ENCODE data around the gene BHLHE23.

The BHLHE23 gene

DNA sequence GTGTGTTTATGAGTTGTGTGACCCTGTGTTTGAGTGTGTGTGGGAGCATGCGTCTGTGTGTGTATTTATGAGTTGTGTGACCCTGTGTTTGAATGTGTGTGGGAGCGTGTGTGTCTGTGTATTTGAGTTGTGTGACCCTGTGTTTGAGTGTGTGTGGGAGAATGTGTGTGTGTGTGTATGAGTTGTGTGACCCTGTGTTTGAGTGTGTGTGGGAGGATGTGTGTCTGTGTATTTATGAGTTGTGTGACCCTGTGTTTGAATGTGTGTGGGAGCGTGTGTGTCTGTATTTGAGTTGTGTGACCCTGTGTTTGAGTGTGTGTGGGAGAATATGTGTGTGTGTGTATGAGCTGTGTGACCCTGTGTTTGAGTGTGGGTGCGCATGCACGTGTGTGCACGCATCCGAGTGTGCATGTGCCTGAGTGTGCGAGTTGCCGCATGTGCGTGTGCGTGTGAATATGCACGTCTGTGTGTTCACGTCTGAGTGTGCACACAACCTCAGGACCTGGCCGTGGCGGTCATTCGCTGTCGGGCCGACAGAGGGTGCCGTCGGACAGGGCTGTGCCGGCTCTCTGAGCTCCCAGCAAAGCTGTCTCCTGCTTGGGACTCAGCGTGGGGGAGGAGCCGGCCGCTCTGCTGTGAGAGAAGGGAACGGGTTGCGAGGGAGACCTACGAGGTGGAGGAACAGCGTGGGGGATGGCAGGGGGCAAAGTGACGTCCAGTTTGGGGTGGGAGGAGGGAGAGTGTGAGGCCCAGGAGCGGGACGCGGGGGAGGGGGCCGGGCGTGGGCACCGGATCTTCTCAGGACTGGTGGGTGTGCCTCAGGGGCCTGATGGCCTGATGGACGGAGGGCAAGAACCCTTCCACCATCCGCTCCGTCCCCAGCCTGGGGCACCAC, 34.6 kb downstream of the BHLHE23 start:
- DNase-seq (ENCODE audit: low spot score) = peak; percentile 67

DNA sequence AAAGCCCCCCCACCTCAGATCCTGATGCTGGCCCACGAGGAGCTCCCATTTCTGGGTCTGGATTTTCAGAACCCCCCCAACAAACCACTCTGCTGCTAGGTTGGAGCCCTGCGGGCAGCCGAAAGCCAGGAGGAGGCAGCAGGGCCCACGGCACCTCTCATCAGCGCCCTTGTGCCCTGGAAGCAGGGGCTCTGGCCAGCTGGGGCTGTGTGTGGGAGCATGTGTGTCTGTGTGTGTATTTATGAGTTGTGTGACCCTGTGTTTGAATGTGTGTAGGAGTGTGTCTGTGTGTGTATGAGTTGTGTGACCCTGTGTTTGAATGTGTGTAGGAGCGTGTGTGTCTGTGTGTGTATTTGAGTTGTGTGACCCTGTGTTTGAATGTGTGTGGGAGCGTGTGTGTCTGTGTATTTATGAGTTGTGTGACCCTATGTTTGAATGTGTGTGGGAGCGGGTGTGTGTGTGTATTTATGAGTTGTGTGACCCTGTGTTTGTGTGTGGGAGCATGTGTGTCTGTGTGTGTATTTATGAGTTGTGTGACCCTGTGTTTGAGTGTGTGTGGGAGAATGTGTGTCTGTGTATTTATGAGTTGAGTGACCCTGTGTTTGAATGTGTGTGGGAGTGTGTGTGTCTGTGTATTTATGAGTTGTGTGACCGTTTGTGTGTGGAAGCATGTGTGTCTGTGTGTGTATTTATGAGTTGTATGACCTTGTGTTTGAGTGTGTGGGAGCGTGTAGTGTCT, 35.4 kb downstream of the BHLHE23 start:
- DNase-seq (ENCODE audit: low spot score) = no peak

DNA sequence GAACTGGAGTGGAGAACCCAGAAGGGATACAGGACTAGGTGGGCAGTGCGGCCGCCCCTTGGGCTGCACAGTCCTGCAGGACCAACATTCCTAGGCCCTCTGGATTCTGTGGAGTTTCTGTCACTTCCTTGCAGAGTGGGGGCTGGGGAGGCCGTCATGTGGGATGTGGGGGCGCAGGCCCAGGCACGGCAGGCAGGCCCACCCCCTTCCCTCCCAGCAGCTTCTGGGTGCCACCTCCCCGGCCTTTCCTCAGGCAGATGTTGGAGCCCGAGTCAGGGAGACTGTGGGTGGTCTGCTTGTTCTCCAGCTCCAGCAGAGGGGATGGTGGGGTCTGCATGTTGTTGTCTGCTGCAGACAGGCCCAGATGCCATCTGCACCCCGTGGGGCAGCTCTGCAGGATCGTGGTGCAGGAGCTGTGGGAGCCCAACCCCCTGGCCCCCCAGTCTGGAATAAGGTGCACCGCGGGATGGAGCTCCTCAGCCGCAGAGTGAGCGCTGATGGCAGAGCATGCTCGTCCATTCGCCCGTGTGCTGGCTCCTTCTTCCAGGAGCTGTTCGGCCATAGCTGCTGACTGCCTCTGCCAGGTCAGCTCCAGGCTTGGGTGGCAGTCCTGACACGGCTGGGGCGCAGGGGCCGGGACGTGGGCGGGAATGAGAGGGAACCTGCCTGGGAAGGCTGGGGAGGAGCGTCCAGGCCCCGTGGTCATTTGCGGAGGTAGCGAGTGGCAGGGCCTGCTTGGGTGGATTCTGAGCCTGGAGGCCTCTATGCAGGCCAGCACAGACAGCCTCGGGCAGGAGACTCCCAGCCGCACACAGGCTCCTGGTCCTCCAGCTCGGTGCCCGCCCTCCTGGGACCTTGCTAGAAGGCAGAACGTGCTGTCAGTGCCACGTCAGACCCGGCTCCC, 36.2 kb downstream of the BHLHE23 start:
- no peak for DNase-seq (ENCODE audit: low spot score)

DNA sequence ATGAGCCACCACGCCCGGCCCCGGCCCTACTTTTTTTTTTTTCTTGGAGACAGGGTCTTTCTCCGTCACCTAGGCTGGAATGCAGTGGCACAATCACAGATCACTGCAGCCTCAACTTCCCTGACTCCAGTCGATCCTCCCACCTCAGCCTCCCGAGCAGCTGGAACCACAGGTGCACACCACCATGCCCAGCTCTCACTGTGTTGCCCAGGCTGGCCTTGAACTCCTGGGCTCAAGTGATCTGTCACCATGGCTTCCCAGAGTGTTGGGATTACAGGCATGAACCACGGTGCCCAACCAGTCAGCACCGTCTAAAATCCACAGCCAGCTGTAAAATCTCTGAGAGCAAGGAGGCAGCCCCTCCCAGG, 36.8 kb downstream of the BHLHE23 start:
- DNase-seq (ENCODE audit: low spot score) = no peak

DNA sequence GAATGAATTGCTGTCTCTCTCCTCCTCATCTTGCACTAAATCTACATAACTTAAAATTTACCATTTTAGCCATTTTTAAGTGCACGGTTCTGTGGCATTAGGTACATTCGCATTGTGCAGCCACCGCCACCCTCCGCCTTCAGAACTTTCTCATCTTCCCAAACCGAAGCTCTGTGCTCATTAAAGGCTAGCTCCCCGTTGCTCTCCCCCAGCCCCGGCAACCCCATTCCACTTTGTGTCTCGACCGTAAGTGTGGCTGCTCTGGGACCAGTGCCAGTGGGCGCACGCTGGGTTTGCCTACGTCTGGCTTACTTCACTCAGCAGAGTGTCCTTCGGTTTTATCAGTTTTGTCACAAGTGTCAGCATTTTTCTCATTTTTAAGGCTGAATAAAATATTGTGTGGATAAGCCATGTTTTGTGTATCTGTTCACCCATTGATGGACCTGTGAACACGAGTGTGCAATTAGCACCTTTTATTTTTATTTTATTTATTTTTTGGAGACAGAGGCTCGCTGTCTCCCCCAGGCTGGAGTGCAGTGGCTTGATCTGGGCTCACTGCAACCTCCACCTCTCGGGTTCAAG, 37.5 kb downstream of the BHLHE23 start:
- DNase-seq (ENCODE audit: low spot score) = no peak

DNA sequence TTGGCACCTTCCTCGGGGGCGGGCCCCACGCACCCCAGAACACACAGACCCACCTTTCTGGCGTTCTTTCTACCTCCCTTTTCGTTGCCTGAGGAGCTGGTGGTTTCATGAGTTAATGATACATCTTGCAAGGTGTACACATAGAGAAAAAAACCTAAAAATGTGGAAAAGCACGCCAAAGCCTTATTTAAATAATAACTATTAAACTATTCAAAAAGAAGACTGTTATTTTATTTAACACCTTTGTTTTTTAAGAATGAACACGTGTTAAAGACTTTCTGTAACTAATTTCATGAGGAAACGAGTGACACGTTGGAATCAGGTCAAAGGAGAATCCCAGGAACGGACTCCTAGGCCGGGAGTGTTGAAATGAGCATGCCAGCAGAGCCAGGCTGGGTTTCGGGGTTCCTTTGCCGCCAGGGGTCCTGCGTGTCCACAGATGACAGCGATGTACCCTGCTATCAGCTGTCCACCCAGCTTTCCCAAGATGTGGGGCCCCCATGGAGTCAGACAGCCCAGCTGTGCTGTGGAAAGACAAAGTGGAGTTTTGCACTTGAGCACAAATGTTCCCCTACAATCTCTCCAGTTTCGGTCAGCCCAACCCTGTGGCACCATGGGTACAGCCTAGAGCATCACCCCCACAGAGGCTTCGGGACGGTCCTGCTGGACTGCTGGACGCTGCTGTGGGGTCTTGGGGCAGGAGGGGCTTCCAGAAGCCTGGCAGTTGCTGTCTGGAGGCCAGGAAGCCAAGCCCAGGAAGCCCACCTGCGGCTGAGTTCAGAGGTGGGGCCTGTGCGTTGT, 38.2 kb downstream of the BHLHE23 start:
- no peak for DNase-seq (ENCODE audit: low spot score)

DNA sequence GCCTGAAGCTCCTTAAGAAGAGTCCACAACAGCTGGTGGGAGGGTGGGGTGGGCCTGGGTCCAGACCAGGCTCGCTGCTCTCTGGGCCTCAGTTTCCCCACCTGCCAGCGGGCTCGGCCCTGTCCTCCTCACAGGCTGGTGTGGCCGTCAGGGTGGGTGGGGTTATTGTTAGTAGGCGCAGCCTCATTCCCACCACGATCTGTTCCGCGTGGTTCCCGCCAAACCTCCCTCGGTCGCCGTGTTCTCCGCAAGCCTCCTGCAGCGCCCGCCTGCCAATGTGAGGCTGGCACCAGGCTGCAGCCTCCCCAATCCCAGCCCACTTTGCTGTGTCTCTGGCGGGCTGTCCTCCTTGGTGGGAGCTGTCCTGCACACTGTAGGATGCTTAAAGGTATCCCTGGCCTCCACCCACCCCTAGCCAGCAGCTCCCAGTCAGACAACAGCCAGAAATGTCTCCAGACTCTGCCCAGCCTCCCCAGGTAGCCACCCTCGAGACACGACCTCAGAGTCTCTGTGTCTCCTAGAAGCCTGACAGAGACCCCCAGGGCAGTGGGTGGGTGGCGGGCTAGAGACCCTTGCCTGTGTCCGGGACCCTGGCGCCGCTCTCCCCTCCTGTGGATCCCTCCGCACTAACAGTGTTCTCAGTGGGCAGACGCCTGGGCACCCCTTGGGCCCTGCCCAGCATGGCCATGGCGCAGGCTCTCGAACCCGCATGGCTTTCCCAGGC, 39.0 kb downstream of the BHLHE23 start:
- DNase-seq (ENCODE audit: low spot score) = no peak

DNA sequence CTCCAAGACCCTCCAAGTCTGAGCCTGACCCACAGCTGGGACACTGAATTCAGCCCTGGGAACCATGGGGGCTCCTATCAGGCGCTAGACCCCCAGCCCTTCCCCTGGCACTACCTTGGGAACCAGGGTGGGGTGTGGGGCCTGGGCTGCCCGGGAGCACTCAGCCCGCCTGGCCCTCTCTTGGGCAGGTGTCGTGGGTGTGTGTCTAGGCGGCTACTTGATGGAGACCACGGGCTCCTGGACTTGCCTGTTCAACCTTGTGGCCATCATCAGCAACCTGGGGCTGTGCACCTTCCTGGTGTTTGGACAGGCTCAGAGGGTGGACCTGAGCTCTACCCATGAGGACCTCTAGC, 39.6 kb downstream of the BHLHE23 start:
- no peak for DNase-seq (ENCODE audit: low spot score)

DNA sequence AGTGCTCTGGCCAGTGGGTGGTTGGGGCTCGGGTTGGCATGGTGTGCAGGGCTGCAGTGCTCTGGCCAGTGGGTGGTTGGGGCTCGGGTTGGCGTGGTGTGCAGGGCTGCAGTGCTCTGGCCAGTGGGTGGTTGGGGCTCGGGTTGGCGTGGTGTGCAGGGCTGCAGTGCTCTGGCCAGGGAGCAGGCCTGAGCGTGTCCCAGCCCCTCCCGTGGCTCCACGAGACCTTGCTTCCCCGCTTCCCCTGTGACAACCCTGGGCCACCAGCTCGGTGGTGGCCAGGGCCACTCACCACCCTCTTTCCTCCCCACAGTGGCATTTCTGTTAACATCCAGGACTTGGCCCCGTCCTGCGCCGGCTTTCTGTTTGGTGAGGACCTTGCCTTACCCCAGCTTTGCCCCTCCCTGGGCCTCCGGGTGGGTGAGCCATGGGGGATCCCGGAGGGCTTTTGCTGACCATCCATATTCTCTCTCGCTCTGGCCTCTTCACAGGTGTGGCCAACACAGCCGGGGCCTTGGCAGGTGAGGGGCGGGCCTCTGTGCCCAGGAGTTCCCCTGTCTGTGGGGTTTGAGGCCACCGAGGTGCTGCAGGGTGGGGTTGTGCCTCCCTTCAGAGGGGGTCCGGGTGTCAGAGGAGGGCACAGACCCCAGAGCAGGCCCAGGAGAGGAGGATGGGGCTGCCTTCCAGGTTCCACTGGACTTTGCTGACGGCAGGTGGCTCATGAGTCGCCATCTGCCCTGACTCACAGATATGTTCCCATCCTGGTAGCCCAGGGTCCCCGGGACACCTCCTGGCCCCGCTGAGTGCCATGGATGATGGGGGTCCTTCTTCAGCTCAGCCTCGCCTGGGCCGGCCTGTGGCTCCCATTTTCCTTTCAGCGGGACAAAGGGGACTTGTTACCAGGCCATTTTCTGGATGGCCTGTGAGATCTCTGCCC, 40.3 kb downstream of the BHLHE23 start:
- DNase-seq (ENCODE audit: low spot score) = no peak

DNA sequence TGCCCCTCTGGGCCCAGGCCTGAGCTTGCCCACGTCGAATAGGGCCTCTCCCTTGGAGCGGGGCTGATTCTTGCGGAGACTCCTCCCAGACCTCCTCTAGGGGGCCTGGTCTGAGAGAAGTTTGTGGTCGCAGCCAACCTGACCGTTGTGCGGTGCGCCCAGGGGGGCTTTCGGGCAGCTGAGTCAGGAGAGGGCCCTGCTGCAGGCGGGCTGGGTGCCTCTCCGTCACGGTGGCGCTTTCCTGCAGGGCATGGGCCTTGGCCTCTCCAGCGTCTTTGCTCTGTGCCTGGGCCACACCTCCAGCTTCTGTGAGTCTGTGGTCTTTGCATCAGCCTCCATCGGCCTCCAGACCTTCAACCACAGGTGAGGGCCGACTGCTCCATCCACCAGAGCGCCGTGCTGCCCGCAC, 41.4 kb downstream of the BHLHE23 start:
- DNase-seq (ENCODE audit: low spot score) = no peak

DNA sequence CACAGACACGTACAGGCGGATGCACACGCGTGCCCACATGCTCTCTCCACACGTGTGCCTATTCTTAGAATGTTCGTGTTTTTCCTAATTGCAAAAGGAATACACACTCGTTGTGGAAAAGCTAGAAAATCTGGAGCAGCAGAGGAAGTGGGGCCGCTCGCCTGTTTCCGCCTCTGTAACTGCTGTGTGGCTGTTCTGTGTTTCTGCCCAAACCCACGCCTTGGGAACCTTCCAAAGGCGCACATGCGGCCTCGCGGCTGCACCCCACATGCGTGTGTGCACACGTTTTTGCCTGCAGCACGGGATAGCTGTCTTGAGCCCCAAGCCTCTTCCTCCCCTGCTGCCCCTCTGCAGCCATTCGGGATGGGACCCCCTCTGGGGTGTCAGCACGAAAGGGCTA, 42.1 kb downstream of the BHLHE23 start:
- DNase-seq (ENCODE audit: low spot score) = no peak

DNA sequence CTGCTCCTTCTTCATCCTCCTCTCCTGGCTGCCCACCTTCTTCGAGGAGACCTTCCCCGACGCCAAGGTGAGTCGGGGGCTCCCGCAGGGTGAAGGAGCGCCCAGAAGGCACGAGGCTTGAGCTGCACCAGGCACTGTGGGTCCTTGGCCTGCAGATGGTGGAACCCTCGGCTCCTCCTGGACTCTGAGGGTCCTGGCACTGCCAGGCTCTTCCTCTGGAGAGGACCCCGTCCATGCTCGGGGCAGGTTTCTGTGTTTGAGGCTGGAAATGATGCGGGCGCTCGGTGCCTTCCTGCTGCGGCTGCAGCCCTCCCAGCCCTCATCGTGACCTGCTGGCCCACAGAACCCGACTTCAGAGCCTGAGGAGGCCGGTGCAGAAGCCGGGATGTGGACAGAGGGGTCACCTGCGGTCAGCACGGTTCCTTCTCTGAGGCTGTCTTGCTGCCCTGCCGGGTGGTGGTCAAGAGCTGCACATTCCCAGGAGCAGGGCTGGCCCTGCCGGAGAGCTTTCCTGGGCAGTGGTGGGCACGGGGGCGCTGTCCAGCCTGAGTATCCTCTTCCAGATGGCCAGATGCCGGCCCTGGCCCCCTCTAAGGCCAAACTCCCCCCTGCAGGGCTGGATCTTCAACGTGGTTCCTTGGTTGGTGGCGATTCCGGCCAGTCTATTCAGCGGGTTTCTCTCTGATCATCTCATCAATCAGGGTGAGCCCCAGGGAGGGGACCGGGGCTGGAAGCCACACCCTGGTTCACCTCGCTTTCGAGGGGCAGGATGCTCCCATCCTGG, 43.0 kb downstream of the BHLHE23 start:
- no peak for DNase-seq (ENCODE audit: low spot score)

DNA sequence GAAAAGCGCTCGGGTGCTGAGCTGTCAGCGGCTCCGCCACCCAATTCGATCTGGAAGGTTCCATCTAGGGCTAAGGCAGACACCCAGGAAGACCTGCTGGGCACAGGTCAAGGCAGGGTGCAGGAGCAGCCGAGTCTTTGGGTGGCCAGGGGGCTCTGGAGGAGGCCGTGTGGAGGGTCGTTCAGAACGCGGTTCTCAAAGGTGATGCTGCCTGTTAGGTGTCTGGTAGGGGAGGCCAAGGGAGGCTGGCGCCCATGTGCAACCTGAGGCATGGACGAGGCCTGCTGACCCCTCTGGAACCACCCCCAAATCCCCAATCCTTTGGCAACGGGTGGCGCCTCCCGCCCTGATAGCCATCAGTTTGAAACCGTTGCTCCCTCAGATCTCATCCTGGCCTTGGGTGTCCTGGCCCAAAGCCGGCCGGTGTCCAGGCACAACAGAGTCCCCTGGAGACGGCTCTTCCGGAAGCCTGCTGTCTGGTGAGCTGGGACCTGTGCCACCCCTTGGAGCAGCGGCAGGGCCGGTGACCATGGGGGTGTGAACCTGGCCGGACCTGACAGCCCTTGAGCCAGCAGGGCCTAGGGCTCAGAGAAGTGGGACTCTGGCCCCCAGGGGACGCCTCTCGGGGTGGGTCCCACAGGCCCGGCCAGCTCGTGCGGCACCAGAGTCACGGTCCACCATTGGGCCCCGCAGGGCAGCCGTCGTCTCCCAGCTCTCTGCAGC, 43.7 kb downstream of the BHLHE23 start:
- no peak for DNase-seq (ENCODE audit: low spot score)

DNA sequence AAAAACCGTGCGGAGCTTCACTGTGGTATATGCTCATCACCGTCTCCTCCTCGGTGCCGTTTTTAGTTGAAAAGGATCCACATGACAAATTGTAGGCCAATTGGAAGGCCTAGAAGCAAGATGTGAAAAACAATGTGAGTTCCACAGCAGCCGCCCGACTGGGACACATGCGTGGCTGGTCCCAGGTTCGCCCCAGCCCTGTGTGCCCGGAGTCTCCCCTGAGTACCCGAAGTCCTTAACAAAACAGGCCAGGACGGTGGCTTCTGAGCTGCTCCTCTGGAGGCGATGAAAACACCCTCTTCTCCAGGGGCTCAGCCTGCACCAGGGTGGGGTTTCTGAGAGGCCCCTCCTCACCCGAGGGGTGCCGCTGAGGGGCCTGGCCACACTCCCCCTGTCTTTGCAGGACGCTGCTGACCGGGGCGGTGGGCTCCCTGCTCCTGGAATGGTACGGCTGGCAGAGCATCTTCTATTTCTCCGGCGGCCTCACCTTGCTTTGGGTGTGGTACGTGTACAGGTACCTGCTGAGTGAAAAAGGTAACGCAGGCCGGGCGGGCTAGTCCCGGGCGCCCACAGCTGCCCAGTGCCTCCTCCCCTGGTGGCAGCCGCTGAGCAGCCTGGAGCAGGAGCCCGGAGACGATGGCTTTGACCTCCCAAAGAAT, 44.4 kb downstream of the BHLHE23 start:
- DNase-seq (ENCODE audit: low spot score) = no peak

DNA sequence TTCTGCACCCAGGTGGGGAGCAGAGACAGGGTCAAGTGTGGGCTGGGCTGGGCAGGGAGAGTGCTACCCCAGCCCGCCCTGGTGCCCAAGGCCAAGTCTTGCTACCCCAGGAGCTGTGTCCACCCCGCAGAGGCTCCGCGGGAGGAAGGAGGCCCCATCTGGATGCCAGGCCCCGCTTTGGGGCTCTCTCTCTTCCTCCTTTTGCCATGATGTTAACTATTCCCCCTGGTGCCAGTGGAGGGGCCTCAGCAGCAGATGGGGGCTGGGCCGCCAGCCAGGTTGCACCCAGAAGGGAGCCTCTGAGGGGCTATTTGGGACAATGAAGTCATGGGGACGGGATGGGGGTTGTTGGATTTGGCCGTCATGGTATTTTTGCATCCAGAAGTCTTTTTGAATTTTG, 45.0 kb downstream of the BHLHE23 start:
- no peak for DNase-seq (ENCODE audit: low spot score)

DNA sequence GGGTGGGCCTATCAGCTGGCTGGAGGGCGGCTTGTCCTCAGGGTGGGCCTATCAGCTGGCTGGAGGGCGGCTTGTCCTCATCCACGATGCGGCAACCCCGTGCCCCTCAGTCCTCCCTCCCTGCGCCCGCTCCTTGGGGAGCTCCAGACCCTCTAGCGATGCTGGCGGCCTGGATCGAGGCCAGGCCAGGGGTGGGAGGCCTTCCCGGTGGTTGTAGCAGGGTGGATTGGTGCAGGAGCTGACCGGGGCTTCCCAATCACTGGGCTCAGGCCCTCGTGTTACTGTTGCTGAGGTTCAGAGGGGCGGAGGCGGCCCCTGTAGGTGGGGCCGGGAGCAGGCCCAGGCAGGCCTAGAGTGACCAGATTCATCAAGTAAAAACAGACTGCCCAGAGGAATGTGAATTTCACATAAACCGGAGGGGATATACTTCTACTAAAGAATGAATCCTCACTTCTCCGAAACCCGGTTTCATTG, 45.4 kb downstream of the BHLHE23 start:
- DNase-seq (ENCODE audit: low spot score) = no peak
